ENCODE measurements around the gene SEPTIN3. TPM values are rescaled to one million over a fixed set of nuclear protein-coding genes. Genes with fewer than 3 reads are reported as not detected.
A peak's percentile ranks its signal among the peaks of the same experiment; 100 is the strongest.
"Not testable (repeated sequence)": the region's sequence is repeated elsewhere in the genome, so short reads cannot be mapped to it uniquely, and the experiment has no call there.

The SEPTIN3 gene
- total RNA-seq, 2 experiments from 2014 or later, result 2.2 to 2.8 TPM

DNA sequence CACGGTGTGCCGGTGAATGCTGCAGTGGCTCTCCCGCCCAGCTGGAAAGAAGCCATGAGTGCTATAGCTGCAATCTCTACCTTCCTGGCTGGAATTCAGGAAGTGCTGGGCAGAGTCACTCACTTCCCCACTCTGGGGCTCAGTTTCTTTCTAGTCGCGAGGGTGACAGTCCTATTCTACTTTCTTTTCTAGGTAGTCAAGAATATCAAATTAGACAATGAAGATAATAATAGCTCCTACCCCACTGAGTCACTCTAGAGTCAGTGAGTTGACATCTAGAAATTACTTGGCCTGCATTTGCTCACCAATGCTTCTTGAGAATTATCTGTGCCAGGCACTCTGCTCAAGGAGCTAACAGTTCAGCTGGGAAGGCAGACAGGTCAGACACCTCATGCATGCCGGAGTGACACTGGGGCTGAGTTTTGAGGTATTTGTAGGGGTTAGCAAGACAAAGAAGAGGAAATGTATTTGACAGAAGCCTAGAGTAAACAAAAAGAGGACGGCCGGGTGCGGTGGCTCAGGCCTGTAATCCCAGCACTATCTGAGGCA is 25.5 kb upstream of the SEPTIN3 start:
- POLR2A ChIA-PET, result interaction anchor here (0.6 to 2.4 kb wide), 10 partner anchors 15 to 197 kb away, joined by 3 to 12 read pairs (median 4); partner anchors contain the start of genes CCDC134, NDUFA6 and SREBF2
- H3K4me3 Mint-ChIP-seq, result peak overlapping the region; percentile 73
- intact Hi-C loops (cut with micrococcal nuclease), result loop anchor here (5.0 kb wide), 1 partner anchor 54 kb away; the partner anchor contains the start of gene WBP2NL
- CTCF ChIA-PET, result interaction anchor here (0.6 to 2.9 kb wide), 10 partner anchors 13 to 277 kb away, joined by 3 to 22 read pairs (median 4); no protein-coding TSS in a partner anchor
- DNase-seq, result peak; percentile 72
- no peaks in the 10 kb centered on the region for H3K9me3 Mint-ChIP-seq
- H3K27ac Mint-ChIP-seq, result peak overlapping the region; percentile 98
- H3K36me3 Mint-ChIP-seq, result peaks cover 63% of the 10 kb centered on the region
- H3K27me3 Mint-ChIP-seq, result no peaks in the 10 kb centered on the region
- H3K4me1 Mint-ChIP-seq (ENCODE audit: low read depth), result peaks cover 75% of the 10 kb centered on the region

DNA sequence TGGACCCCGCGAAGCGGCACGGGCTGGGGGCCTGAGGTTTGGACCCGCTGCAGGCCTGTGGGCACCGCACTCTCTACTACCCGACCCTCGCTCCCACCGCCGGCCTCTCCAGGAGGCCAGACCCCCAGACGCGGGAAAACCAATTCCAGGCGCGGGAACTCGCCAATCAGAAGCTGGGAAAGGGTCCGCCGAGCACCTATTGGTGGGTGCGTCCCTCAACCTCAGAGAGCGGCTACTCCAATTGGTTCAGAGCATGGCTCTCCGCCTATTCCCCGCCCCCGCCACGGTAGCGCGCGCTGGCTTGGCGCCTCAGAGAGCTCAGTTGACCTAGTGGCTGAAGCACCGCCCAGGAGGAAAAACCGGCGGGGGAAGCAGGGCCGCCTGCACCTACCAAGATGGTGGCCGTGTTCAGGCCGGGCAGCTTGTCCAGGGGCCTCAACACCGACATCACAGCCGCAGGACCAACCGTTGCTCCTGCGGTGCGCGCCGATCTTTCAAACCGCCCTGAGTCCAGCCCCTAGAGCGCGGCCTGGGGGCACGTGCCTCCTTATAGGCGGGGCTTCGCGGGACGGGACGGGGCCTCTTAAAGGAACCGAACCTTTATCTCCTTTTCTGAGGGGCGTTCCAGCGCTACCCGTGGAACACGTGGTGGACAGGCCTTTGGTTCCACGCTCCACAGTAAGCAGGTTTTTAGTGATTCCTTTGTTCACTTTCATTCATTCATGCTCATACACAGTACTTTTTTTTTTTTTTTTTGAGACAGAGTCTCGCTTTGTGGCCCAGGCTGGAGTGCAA is 22.4 kb upstream of the SEPTIN3 start, which contains the start of gene CENPM:
CENPM (minus strand) TSS at position 524 of the 795 bp plus-strand sequence; CDS start at position 448, 76 bp downstream.
- DNase-seq, result peak; percentile 96
- Mint-ChIP-seq H3K27me3 (no peaks in the 10 kb centered on the region), H3K27ac (peak within 1 kb of the TSS; percentile 87), H3K9me3 (no peaks in the 10 kb centered on the region), H3K36me3 (peaks cover 36% of the 10 kb centered on the region), H3K4me3 (peak within 1 kb of the TSS; percentile 98), H3K4me1 (ENCODE audit: low read depth) (peaks cover 52% of the 10 kb centered on the region)
- ChIA-PET CTCF (interaction anchor here (0.7 to 2.2 kb wide), 15 partner anchors 10 to 497 kb away, joined by 3 to 13 read pairs (median 6); no protein-coding TSS in a partner anchor), POLR2A (interaction anchor here (0.5 to 2.0 kb wide), 20 partner anchors 9 to 498 kb away, joined by 3 to 15 read pairs (median 4); partner anchors contain the start of genes CCDC134, NDUFA6, SMDT1 and SNU13)
- intact Hi-C loops (cut with micrococcal nuclease), result loop anchor here (2.0 to 5.0 kb wide), 3 partner anchors 125 to 495 kb away; partner anchors contain the start of genes NAGA and PHETA2

- Mint-ChIP-seq H3K4me1 (ENCODE audit: low read depth) (peaks cover 48% of the 10 kb centered on the region), H3K27ac (peak overlapping the region; percentile 87)
- CTCF ChIA-PET, result interaction anchor here (0.6 to 3.7 kb wide), 12 partner anchors 9 to 792 kb away, joined by 3 to 12 read pairs (median 6); no protein-coding TSS in a partner anchor
These were observed 21.7 kb upstream of the SEPTIN3 start for GRCh38 chr22:41947424-41948080.

GRCh38 chr22:41948142-41948541 is 21.1 kb upstream of the SEPTIN3 start:
- intact Hi-C loops (cut with micrococcal nuclease), result loop anchor here (5.0 kb wide), 2 partner anchors 124 to 494 kb away; partner anchors contain the start of genes NAGA and PHETA2

More at GRCh38 chr22:41947424-41948080, 21.7 kb upstream of the SEPTIN3 start:
- Mint-ChIP-seq H3K4me3 (peak overlapping the region; percentile 98), H3K27me3 (no peaks in the 10 kb centered on the region), H3K36me3 (peaks cover 32% of the 10 kb centered on the region), H3K9me3 (no peaks in the 10 kb centered on the region)
- POLR2A ChIA-PET, result interaction anchor here (0.6 to 2.0 kb wide), 14 partner anchors 10 to 497 kb away, joined by 3 to 15 read pairs (median 4); partner anchors contain the start of genes CCDC134, SMDT1, SNU13 and SREBF2
- no peak for DNase-seq
- intact Hi-C loops (cut with micrococcal nuclease), result loop anchor here (2.0 to 5.0 kb wide), 3 partner anchors 125 to 495 kb away; partner anchors contain the start of genes NAGA and PHETA2

DNA sequence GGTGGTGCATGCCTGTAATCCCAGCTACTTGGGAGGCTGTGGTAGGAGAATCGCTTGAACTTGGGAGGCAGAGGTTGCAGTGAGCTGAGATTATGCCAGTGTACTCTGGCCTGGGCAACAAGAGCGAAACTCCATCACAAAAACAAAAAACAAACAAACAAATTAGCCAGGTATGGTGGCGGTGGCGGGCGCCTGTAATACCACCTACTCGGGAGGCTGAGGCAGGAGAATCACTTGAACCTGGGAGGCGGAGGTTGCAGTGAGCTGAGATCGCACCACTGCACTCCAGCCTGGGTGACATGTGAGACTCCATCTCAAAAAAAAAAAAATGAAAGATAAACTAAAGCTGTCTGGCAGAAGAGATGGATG is 20.3 kb upstream of the SEPTIN3 start:
- Mint-ChIP-seq H3K4me1 (ENCODE audit: low read depth) (peaks cover 35% of the 10 kb centered on the region), H3K36me3 (peaks cover 19% of the 10 kb centered on the region), H3K27ac (peak overlapping the region; percentile 74), H3K4me3 (peak overlapping the region; percentile 35)
- intact Hi-C loops (cut with micrococcal nuclease), result loop anchor here (5.0 kb wide), 2 partner anchors 123 to 493 kb away; partner anchors contain the start of genes NAGA and PHETA2
- POLR2A ChIA-PET, result interaction anchor here (1.4 kb wide), 1 partner anchor 117 kb away, joined by 4 read pairs; no protein-coding TSS in a partner anchor
- not testable (repeated sequence) for DNase-seq, H3K27me3 Mint-ChIP-seq, H3K9me3 Mint-ChIP-seq
- CTCF ChIA-PET, result interaction anchor here (1.0 to 3.7 kb wide), 4 partner anchors 7 to 251 kb away, joined by 3 to 12 read pairs (median 6); no protein-coding TSS in a partner anchor

More at GRCh38 chr22:41948142-41948541, 21.1 kb upstream of the SEPTIN3 start:
- Mint-ChIP-seq H3K27me3 (no peaks in the 10 kb centered on the region), H3K4me3 (peak overlapping the region; percentile 98), H3K4me1 (ENCODE audit: low read depth) (peaks cover 43% of the 10 kb centered on the region), H3K9me3 (no peaks in the 10 kb centered on the region), H3K36me3 (peaks cover 27% of the 10 kb centered on the region), H3K27ac (no peak overlapping the region)
- DNase-seq, result no peak
- ChIA-PET POLR2A (interaction anchor here (0.6 to 0.7 kb wide), 2 partner anchors 42 to 142 kb away, joined by 3 read pairs; no protein-coding TSS in a partner anchor), CTCF (interaction anchor here (0.6 to 3.7 kb wide), 5 partner anchors 8 to 793 kb away, joined by 3 to 12 read pairs (median 7); no protein-coding TSS in a partner anchor)

- Mint-ChIP-seq H3K4me1 (ENCODE audit: low read depth) (peaks cover 31% of the 10 kb centered on the region), H3K27ac (peak overlapping the region; percentile 74), H3K9me3 (no peaks in the 10 kb centered on the region), H3K36me3 (peaks cover 16% of the 10 kb centered on the region), H3K27me3 (no peaks in the 10 kb centered on the region), H3K4me3 (peak overlapping the region; percentile 35)
- DNase-seq, result no peak
- CTCF ChIA-PET, result interaction anchor here (1.0 to 3.7 kb wide), 3 partner anchors 9 to 252 kb away, joined by 5 to 12 read pairs (median 7); no protein-coding TSS in a partner anchor
- POLR2A ChIA-PET, result interaction anchor here (1.4 kb wide), 1 partner anchor 118 kb away, joined by 4 read pairs; no protein-coding TSS in a partner anchor
- intact Hi-C loops (cut with micrococcal nuclease), result loop anchor here (5.0 kb wide), 2 partner anchors 123 to 493 kb away; partner anchors contain the start of genes NAGA and PHETA2
These were observed 19.8 kb upstream of the SEPTIN3 start for GRCh38 chr22:41949297-41949965.

GRCh38 chr22:41951898-41952474 is 17.3 kb upstream of the SEPTIN3 start, which contains the start of gene SMIM45:
Gene SMIM45, plus strand, starts transcription at chr22:41952150.
- DNase-seq, result no peak
- Mint-ChIP-seq H3K4me3 (no peak within 1 kb of the TSS), H3K9me3 (no peaks in the 10 kb centered on the region), H3K4me1 (ENCODE audit: low read depth) (peaks cover 20% of the 10 kb centered on the region), H3K27ac (no peak within 1 kb of the TSS), H3K36me3 (no peaks in the 10 kb centered on the region), H3K27me3 (no peaks in the 10 kb centered on the region)
- CTCF ChIA-PET, result no interaction called here
- POLR2A ChIA-PET, result interaction anchor here (1.5 kb wide), 1 partner anchor 12 kb away, joined by 5 read pairs; no protein-coding TSS in a partner anchor
- intact Hi-C loops (cut with micrococcal nuclease), result no loop called here

DNA sequence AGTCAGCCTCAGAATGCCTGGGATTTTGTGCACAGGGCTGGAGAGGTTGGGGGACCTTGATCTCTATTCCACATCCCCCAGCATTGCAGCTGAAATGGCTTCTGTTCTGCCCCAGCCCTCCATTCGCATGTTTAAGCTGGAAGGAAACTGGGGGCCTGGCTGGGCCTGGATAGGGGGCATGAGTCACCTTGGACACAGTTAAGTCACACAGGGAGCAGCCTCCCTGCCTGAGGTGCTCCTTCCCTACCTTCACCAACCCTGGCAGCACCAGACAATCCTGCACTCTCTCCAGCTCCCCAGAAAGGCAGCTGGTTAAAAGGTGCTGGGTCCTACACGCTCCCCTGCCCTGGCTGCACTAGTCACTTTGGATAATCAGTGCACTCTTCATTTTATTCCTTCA is 16.5 kb upstream of the SEPTIN3 start:
- Mint-ChIP-seq H3K36me3 (no peaks in the 10 kb centered on the region), H3K9me3 (no peaks in the 10 kb centered on the region), H3K4me3 (no peak overlapping the region), H3K4me1 (ENCODE audit: low read depth) (peaks cover 18% of the 10 kb centered on the region), H3K27ac (no peak overlapping the region), H3K27me3 (no peaks in the 10 kb centered on the region)
- CTCF ChIA-PET, result interaction anchor here (1.2 to 1.4 kb wide), 2 partner anchors 27 to 256 kb away, joined by 3 read pairs; no protein-coding TSS in a partner anchor
- intact Hi-C loops (cut with micrococcal nuclease), result no loop called here
- DNase-seq, result no peak
- POLR2A ChIA-PET, result interaction anchor here (1.5 kb wide), 1 partner anchor 12 kb away, joined by 5 read pairs; no protein-coding TSS in a partner anchor

- no peak overlapping the region for H3K27ac Mint-ChIP-seq
- POLR2A ChIA-PET, result no interaction called here
- H3K27me3 Mint-ChIP-seq, result no peaks in the 10 kb centered on the region
- intact Hi-C loops (cut with micrococcal nuclease), result loop anchor here (5.0 kb wide), 1 partner anchor 261 kb away; the partner anchor contains the start of gene MEI1
- H3K9me3 Mint-ChIP-seq, result no peaks in the 10 kb centered on the region
- no peaks in the 10 kb centered on the region for H3K36me3 Mint-ChIP-seq
- DNase-seq, result no peak
- H3K4me1 Mint-ChIP-seq (ENCODE audit: low read depth), result peaks cover 9% of the 10 kb centered on the region
- no peak overlapping the region for H3K4me3 Mint-ChIP-seq
- CTCF ChIA-PET, result interaction anchor here (0.5 to 2.4 kb wide), 10 partner anchors 8 to 486 kb away, joined by 3 to 8 read pairs (median 4); partner anchors contain the start of genes CENPM and SNU13
These were observed 11.2 kb upstream of the SEPTIN3 start for GRCh38 chr22:41957941-41958556.
